Endodermal cell (in vitro differentiated cells): ENCODE measurements around the gene METTL24. TPM values are rescaled to one million over a fixed set of nuclear protein-coding genes. Genes with fewer than 3 reads are reported as not detected.
"Not testable (repeated sequence)": the region's sequence is repeated elsewhere in the genome, so short reads cannot be mapped to it uniquely, and the experiment has no call there.

Source experiments
- DNase-seq: peaks from one replicate; pipeline ENCODE4 v3.0.0-alpha.2; 2017
- H3K27ac ChIP-seq: 2 replicates; pipeline ENCODE4 v1.5.1; 2013; ENCODE audit warnings: mild to moderate bottlenecking, low read depth, low read length, moderate library complexity
- H3K27me3 ChIP-seq: 2 replicates; pipeline ENCODE4 v1.6.1; 2013; ENCODE audit warnings: mild to moderate bottlenecking, low read length, moderate library complexity; ENCODE audit not compliant: insufficient read depth, control insufficient read depth, poor library complexity, severe bottlenecking
- H3K36me3 ChIP-seq: 2 replicates; pipeline ENCODE4 v1.7.0; 2013; ENCODE audit warnings: mild to moderate bottlenecking, low read length, moderate library complexity; ENCODE audit not compliant: control insufficient read depth, insufficient read depth
- H3K4me1 ChIP-seq: one replicate; pipeline ENCODE4 v1.7.0; 2013; ENCODE audit warnings: low read length; ENCODE audit not compliant: control insufficient read depth, insufficient read depth
- H3K4me3 ChIP-seq: 2 replicates; pipeline ENCODE4 v1.5.1; 2013; ENCODE audit warnings: mild to moderate bottlenecking, low read length, moderate library complexity
- H3K9ac ChIP-seq: 2 replicates; pipeline ENCODE4 v1.6.1; 2013; ENCODE audit warnings: mild to moderate bottlenecking, low read length, moderate library complexity; ENCODE audit not compliant: poor library complexity, severe bottlenecking; ENCODE audit errors: extremely low read depth
- H3K9me3 ChIP-seq: 2 replicates; pipeline ENCODE4 v1.6.1; 2013; ENCODE audit warnings: mild to moderate bottlenecking, low read length, moderate library complexity; ENCODE audit not compliant: control insufficient read depth
- H3K27ac Mint-ChIP-seq: 2 replicates; pipeline ENCODE4 v1.8.0; 2020; ENCODE audit warnings: mixed read lengths
- H3K27me3 Mint-ChIP-seq: 2 replicates; pipeline ENCODE4 v1.8.0; 2021; ENCODE audit warnings: mild to moderate bottlenecking, mixed read lengths; ENCODE audit not compliant: insufficient read depth
- H3K36me3 Mint-ChIP-seq: 2 replicates; pipeline ENCODE4 v1.8.0; 2020; ENCODE audit warnings: low read depth, mixed read lengths
- H3K4me1 Mint-ChIP-seq: 2 replicates; pipeline ENCODE4 v1.8.0; 2020; ENCODE audit warnings: mixed read lengths
- H3K4me3 Mint-ChIP-seq: 2 replicates; pipeline ENCODE4 v1.8.0; 2020; ENCODE audit warnings: mild to moderate bottlenecking, moderate library complexity, mixed read lengths
- H3K9me3 Mint-ChIP-seq: 2 replicates; pipeline ENCODE4 v1.8.0; 2020; ENCODE audit warnings: mild to moderate bottlenecking, mixed read lengths
- WGBS, 2 experiments: methylation state at CpG; one replicate each; pipeline versions ENCODE4 v1.1.5 to v1.1.7; 2013; ENCODE audit warnings: missing lambda C conversion rate in 2 of 2, mixed read lengths in 1 of 2; ENCODE audit not compliant: insufficient coverage in 1 of 2, insufficient read length in 1 of 2; 5-methylcytosine and 5-hydroxymethylcytosine counted together
- total RNA-seq, 2 donors: library from RNA; stranded (reverse); fragmentation: NEBNext Ultra II Directional in 1 of 2; extraction: Animal tissue kit (Norgen Biotek cat#: 25700) in 1 of 2; gene quantifications; 2 replicates in 1 of 2; 3 replicates in 1 of 2; pipeline ENCODE4 v1.2.1, GENCODE V29; 2021
- TF ChIP-seq, protein P1 (sequence below): fragments of 200-600 bp; sonication (generic); conservative IDR thresholded peaks from 2 replicates; pipeline ENCODE4 v1.5.0; 2021; ENCODE audit warnings: antibody characterized with exemption, mild to moderate bottlenecking

The METTL24 gene
- total RNA-seq, 2 donors from 2014 or later, result 0.24 to 1.3 TPM

DNA sequence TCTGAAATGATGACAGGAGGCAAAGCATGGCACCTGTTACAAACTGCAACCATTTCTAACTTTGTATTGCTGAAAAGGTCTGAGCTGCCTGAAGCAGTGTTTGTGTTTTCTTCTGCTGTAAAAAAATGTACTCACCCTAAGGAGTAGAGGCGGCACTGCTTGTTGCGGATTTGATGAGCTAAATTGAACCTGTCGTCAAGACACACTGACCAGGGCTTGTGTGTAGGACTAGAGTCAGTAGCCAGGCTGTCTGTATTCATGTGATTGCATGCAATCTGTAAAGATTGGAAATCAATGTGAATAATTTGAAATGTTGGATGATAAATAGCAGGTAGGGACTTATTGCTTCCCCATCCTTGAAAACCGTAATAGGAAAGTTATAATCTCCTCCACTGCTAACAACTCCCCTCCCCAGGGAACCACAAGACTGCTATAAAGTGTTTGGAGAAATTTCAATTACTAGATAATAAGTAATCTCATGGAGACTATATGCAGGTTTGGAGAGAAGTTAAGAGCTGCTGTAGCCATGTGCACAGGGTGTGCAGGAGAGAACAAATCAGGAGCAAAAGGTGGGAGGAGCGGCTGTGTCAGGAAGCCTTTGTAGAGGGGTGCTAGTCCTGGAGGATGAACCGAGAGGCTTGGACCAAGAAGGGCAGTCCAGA lies 42.8 kb downstream of the METTL24 start:
- H3K9ac ChIP-seq, result no peak overlapping the region
- H3K4me3 Mint-ChIP-seq, result no peak overlapping the region
- no peak overlapping the region for H3K27ac Mint-ChIP-seq
- H3K36me3 ChIP-seq, result no peaks in the 10 kb centered on the region
- H3K27me3 ChIP-seq, result peaks cover 25% of the 10 kb centered on the region
- H3K27me3 Mint-ChIP-seq, result no peaks in the 10 kb centered on the region
- no peak overlapping the region for H3K4me3 ChIP-seq
- WGBS, 2 experiments, result 94 to 97% methylated on average over 4 to 5 of the region's 6 CpGs
- H3K27ac ChIP-seq, result no peak overlapping the region
- TF ChIP-seq, protein P1, sequence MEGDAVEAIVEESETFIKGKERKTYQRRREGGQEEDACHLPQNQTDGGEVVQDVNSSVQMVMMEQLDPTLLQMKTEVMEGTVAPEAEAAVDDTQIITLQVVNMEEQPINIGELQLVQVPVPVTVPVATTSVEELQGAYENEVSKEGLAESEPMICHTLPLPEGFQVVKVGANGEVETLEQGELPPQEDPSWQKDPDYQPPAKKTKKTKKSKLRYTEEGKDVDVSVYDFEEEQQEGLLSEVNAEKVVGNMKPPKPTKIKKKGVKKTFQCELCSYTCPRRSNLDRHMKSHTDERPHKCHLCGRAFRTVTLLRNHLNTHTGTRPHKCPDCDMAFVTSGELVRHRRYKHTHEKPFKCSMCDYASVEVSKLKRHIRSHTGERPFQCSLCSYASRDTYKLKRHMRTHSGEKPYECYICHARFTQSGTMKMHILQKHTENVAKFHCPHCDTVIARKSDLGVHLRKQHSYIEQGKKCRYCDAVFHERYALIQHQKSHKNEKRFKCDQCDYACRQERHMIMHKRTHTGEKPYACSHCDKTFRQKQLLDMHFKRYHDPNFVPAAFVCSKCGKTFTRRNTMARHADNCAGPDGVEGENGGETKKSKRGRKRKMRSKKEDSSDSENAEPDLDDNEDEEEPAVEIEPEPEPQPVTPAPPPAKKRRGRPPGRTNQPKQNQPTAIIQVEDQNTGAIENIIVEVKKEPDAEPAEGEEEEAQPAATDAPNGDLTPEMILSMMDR, result no peak
- H3K9me3 Mint-ChIP-seq, result no peaks in the 10 kb centered on the region
- no peaks in the 10 kb centered on the region for H3K4me1 ChIP-seq
- no peaks in the 10 kb centered on the region for H3K9me3 ChIP-seq
- no peaks in the 10 kb centered on the region for H3K36me3 Mint-ChIP-seq
- H3K4me1 Mint-ChIP-seq, result peaks cover 10% of the 10 kb centered on the region
- no peak for DNase-seq

DNA sequence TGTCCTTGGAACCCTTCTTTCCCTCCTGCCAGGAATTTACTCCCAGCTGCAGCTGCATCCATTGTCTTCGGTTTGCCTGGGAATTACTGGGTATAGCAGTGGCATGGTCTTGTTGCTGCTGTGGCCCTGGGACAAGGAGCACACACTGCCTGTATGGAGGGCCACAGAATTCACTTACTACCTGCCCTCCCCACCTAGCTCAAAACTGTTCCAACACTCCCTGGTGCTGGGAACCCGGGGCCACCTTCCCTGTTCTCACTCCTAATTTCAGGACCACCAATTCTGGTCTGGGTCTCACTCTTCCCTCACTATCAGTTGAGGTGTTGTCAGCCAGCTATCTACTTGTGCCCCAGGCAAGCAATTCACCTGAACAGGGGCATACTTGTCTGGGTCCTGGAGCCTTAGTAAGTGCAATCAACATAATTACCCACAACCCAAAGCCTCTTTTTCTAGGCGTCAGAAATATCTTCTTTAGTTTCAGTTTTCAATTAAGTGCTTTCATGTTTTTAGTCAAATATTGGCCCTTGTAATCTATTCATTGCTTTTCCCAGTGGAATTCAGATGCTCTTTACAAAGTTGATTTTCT lies 47.2 kb downstream of the METTL24 start:
- H3K36me3 Mint-ChIP-seq, result no peaks in the 10 kb centered on the region
- Histone ChIP-seq H3K9ac (peak overlapping the region; percentile 6), H3K27me3 (peaks cover 20% of the 10 kb centered on the region), H3K27ac (no peak overlapping the region), H3K9me3 (peaks cover 4% of the 10 kb centered on the region), H3K4me3 (no peak overlapping the region), H3K36me3 (no peaks in the 10 kb centered on the region), H3K4me1 (no peaks in the 10 kb centered on the region)
- no peak for DNase-seq
- peaks cover 8% of the 10 kb centered on the region for H3K9me3 Mint-ChIP-seq
- no peak overlapping the region for H3K4me3 Mint-ChIP-seq
- H3K27ac Mint-ChIP-seq, result no peak overlapping the region
- TF ChIP-seq, protein P1, result no peak
- H3K27me3 Mint-ChIP-seq, result no peaks in the 10 kb centered on the region
- peaks cover 8% of the 10 kb centered on the region for H3K4me1 Mint-ChIP-seq
- WGBS, 2 experiments, result 80 to 85% methylated on average over 2 to 3 of the region's 3 CpGs

DNA sequence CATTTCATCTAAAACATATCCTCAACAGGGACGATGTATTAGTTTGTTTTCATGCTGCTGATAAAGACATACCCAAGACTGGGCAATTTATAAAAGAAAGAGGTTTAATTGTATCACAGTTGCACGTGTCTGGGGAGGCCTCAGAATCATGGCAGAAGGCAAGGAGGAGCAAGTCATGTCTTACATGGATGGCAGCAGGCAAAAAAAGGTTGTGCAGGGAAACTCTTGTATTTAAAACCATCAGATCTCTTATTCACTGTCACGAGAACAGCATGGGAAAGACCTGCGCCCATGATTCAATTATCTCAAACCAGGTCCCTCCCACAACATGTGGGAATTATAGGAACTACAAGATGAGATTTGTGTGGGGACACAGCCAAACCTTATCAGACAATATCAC lies 48.7 kb downstream of the METTL24 start:
- not testable (repeated sequence) for H3K9ac ChIP-seq, DNase-seq, H3K4me1 Mint-ChIP-seq, H3K4me3 ChIP-seq, H3K27me3 ChIP-seq, H3K9me3 ChIP-seq, H3K4me1 ChIP-seq, H3K36me3 Mint-ChIP-seq, H3K4me3 Mint-ChIP-seq, H3K9me3 Mint-ChIP-seq, H3K36me3 ChIP-seq, H3K27me3 Mint-ChIP-seq, H3K27ac Mint-ChIP-seq, H3K27ac ChIP-seq
- 85 to 93% methylated on average over 1 to 4 of the region's 4 CpGs for WGBS, 2 experiments
